ENCODE results near the gene PBX4.

DNA sequence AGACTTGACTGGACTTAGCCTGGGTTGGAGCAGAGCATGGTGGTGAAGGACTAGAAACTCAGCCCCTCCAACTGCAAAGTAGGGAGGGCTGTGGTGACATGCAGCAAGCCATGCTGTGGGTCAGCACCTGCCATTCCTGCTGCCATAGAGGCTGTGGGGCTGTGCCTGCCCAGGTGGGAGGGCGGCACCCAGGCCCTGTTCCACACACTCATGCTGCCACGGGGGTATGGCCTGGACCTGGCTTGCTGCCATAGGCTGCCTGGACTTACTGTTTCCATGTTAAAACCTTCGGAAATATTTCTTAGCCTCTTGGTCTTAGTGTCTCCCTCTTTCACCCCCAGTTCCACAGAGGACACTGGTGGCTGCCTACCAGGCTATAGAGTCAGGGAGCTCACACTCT is 51.1 kb downstream of the PBX4 start:
- TF ChIP-seq, protein P1, sequence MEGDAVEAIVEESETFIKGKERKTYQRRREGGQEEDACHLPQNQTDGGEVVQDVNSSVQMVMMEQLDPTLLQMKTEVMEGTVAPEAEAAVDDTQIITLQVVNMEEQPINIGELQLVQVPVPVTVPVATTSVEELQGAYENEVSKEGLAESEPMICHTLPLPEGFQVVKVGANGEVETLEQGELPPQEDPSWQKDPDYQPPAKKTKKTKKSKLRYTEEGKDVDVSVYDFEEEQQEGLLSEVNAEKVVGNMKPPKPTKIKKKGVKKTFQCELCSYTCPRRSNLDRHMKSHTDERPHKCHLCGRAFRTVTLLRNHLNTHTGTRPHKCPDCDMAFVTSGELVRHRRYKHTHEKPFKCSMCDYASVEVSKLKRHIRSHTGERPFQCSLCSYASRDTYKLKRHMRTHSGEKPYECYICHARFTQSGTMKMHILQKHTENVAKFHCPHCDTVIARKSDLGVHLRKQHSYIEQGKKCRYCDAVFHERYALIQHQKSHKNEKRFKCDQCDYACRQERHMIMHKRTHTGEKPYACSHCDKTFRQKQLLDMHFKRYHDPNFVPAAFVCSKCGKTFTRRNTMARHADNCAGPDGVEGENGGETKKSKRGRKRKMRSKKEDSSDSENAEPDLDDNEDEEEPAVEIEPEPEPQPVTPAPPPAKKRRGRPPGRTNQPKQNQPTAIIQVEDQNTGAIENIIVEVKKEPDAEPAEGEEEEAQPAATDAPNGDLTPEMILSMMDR (IDR thresholded peaks at IDR 0.05; ENCODE audit: poor library complexity): no peak
- TF ChIP-seq EZH2 (IDR thresholded peaks at IDR 0.05; ENCODE audit: borderline replicate concordance): no peak

All from hepatocyte (in vitro differentiated cells).